NCI-H524 (cell line): ENCODE data around the gene RIIAD1.

Experiments used
- DNase-seq, 2 experiments: peaks; one replicate each; lab custom pipeline; 2025; lab: John Stamatoyannopoulos, UW

Gene RIIAD1

GRCh38 chr1:151711044-151711800 is 10.1 kb upstream of the RIIAD1 start:
- peak; percentile 87 to 95 for DNase-seq

- no peak for DNase-seq
Observed at GRCh38 chr1:151711951-151712350, 9.4 kb upstream of the RIIAD1 start.

- no peak for DNase-seq
Observed at GRCh38 chr1:151713044-151713443, 8.3 kb upstream of the RIIAD1 start.

GRCh38 chr1:151713874-151714273 is 7.4 kb upstream of the RIIAD1 start:
- peak in 1 of 2 experiments; percentile 29 for DNase-seq

GRCh38 chr1:151714820-151715725 is 6.2 kb upstream of the RIIAD1 start:
- DNase-seq, result no peak

GRCh38 chr1:151715726-151716404 is 5.5 kb upstream of the RIIAD1 start:
- peak; percentile 65 to 77 for DNase-seq

- no peak for DNase-seq
Observed at GRCh38 chr1:151716405-151716762, 4.9 kb upstream of the RIIAD1 start.

- DNase-seq, result peak; percentile 96 to 97
Observed at GRCh38 chr1:151716771-151717631, 4.3 kb upstream of the RIIAD1 start, which contains the start of gene CELF3. CELF3 (minus strand) TSS chr1:151716803; CDS start chr1:151716020, 783 bp downstream.

GRCh38 chr1:151718011-151718431 is 3.3 kb upstream of the RIIAD1 start:
- DNase-seq, result no peak

- DNase-seq, result no peak
Observed at GRCh38 chr1:151718666-151719065, 2.7 kb upstream of the RIIAD1 start.

- peak in 1 of 2 experiments; percentile 22 for DNase-seq
Observed at GRCh38 chr1:151720125-151720524, 1.2 kb upstream of the RIIAD1 start.

- no peak for DNase-seq
Observed at GRCh38 chr1:151720554-151720953, 768 bp upstream of the RIIAD1 start.

- DNase-seq, result no peak
Observed at GRCh38 chr1:151721788-151722510, 627 bp downstream of the RIIAD1 start.

GRCh38 chr1:151723726-151724370 is 2.5 kb downstream of the RIIAD1 start:
- DNase-seq, result no peak

GRCh38 chr1:151728151-151729054 is 7.1 kb downstream of the RIIAD1 start:
- DNase-seq, result peak in 1 of 2 experiments; percentile 58

GRCh38 chr1:151729157-151729965 is 8.0 kb downstream of the RIIAD1 start:
- no peak for DNase-seq

- DNase-seq, result no peak
Observed at GRCh38 chr1:151729966-151730291, 8.6 kb downstream of the RIIAD1 start.

- DNase-seq, result no peak
Observed at GRCh38 chr1:151733126-151733525, 11.8 kb downstream of the RIIAD1 start.
